HG03025 (cell line): ENCODE data around the gene DNAAF8.

Experiments
- ATAC-seq: cut with Tn5 transposase; IDR thresholded peaks from one replicate; pipeline ENCODE4 v1.9.1; 2021; ENCODE audit warnings: mild to moderate bottlenecking, moderate library complexity; ENCODE audit not compliant: unreplicated experiment, low FRiP score

The DNAAF8 gene

DNA sequence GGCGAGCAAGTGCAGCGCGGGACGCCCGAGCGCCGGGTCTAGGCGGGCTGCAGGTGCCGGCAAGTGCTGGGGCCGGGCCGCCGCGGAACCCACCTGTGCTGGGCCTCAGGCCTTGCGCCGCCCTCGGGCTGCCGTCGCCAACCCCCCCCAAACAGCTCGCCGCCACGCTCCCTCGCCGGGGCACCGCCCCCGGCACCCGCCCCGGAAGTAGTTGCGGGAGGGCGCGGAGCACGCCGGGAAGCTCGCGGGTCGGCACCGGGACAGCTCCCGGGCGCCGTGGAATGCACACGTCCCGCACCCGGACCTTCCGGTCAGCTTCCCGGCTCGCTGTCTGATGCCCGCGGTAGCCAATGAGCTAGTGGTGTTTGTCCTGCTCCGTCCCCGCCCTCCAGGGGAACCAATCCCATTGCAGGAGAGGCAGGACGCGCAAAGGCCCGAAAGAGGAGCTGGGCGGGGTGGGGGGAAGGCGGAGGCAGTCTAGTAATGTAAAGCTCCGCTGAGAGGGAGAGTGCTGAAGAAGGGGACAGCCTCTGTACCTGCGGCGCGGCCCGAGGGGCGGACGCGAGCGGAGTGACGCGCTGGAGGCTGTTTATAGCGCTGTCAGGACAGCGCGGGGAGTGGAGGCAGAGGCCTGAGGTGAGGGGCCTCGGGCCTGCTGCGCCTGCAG is at the start of gene DNAAF8, which contains the start of gene ANKS3:
Gene DNAAF8 (plus strand): TSS at position 475 of the 667 bp plus-strand sequence. CDS start 1,978 bp downstream, outside the sequence.
Gene ANKS3 (minus strand): TSS at position 209 of the 667 bp plus-strand sequence. CDS start 4,122 bp downstream, outside the sequence.
- peak; percentile 73 for ATAC-seq

- ATAC-seq = no peak
These were observed 49.6 kb upstream of the DNAAF8 start for GRCh38 chr16:4684763-4685162.

GRCh38 chr16:4685292-4685691 is 49.0 kb upstream of the DNAAF8 start:
- no peak for ATAC-seq

DNA sequence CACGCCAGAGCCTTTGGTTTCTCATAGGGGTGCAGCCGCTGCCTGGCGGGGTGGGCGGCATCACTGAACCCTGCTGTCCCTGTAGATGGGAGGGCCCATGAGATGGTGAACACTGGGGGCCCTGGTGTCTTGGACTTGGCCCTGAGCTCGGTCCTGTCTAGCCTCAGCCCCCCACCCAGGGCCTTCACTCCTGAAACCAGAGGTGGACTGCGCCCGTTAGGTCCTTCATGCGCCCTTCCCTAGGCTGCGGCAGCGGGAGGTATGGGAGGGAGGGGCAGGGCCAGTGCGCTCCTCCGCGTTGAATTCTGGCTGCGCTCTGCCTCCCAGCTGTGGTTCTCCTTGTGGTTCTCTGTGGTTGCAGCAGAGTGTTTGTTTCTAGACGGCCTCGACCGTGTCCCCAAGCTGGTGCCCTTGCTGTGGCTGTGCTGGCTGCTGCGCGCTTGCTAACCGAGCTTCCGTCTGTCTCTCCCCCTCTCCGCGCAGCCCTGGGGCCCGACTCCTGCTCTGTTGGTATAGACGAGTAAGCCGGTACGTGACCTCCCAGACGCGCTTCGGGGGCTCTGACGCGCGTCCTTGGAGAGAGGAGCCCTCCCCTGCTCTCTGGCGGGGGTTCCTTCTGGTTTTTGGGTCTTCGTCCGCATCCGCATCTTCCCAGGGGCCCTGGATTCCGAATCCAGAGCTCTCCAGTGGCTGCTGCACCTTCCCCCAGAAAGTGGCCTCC is 48.4 kb upstream of the DNAAF8 start:
- ATAC-seq = no peak

- no peak for ATAC-seq
These were observed 47.7 kb upstream of the DNAAF8 start for GRCh38 chr16:4686497-4687210.

GRCh38 chr16:4687416-4687815 is 46.9 kb upstream of the DNAAF8 start:
- ATAC-seq = no peak

DNA sequence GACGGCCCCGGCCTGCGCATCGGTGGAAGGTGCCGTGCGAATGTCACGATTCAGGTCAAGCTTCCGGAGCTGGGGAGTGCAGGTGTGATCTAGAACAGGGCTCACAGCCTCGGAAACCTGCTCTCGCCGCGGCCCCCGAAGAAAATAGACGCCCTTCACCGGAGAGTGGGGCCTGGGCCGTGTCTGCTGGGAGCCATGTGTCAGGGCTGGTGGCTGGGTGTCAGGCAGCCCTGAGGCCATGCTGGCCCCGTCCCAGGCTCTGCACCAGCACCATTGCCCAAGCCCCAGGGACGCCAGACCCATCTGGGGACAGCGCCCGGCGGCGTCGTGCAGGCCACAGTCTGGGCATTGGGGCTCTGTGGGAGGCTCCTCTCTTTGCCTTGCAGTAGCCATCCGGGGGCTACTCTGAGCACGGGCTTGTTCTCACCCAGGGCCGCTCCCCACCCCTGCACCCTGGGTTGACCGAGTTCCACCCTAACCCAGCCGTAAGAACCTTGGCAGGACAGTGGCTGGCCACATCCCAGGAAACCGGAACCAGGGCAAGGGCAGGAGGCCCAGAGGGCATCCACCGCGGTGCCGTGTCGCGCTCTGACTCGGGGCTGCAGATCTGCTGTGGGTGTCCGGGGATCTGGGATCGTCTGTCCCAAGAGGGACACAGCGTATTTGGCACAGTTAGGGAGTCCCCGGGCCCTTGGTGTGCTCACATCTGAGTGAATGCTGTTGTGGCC is 46.2 kb upstream of the DNAAF8 start:
- ATAC-seq = no peak

DNA sequence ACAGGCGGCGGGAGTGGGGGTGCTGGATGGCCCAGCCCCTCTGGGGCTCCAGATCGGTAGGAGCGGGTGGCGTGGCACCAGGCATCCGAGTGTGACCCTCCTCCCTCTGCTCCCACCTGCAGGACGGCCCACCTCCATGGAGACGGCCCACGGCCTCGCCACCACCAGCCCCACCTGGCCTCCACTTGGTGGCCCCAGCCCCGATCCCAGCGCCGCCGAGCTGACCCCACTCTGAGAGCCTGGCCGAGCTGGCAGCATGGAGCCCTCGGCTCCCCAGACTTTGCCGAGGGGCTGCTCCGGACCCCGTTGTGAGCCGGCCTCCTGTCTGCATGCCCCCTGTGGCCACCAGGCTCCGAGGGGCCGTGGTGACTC is 45.7 kb upstream of the DNAAF8 start:
- ATAC-seq = no peak

- no peak for ATAC-seq
These were observed 45.2 kb upstream of the DNAAF8 start for GRCh38 chr16:4689091-4689671.

GRCh38 chr16:4689864-4690704 is 44.3 kb upstream of the DNAAF8 start:
- no peak for ATAC-seq

- no peak for ATAC-seq
These were observed 43.2 kb upstream of the DNAAF8 start for GRCh38 chr16:4690946-4691665.

GRCh38 chr16:4691666-4692412 is 42.5 kb upstream of the DNAAF8 start:
- ATAC-seq = no peak

DNA sequence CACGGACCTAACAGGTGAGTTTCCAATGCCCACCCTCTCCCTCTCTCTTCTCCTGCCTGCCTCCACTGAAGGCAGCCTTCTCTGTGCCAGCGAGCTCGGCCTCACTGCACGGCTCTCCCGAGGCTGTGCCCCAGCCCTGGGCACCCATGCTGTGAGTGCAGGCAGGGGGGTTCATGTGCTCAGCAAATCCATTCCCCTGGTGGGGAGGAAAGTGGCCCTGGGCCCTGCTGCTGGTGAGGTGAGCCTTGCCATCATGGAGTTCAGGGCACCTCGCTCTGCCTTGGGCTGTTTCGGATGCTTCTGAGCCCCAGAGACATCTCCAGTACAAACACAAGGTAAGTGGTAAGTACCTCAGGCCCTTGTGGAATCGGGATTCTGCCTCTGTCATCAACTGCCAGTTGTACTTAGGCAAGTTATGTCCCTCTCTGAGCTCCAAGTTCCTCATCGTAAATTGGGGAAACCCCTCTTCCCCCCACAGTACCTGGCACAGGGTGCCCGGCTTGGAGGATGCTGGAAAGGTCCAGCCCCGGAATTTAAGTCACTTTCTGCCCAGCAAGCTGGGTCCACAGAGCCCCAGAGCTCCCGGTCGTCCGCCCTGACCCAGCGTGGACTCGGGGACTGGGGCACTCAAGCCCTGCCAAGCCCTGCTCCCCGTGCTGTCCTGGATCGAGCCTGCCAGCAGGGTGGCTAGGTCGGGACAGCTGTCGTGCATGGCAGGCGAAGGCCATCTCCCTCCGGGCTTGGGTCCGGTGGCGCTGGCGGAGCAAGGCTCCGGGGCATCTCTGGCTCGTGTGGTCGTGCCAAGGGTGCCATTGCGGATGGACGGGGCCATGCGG is 41.7 kb upstream of the DNAAF8 start:
- ATAC-seq = peak; percentile 8

DNA sequence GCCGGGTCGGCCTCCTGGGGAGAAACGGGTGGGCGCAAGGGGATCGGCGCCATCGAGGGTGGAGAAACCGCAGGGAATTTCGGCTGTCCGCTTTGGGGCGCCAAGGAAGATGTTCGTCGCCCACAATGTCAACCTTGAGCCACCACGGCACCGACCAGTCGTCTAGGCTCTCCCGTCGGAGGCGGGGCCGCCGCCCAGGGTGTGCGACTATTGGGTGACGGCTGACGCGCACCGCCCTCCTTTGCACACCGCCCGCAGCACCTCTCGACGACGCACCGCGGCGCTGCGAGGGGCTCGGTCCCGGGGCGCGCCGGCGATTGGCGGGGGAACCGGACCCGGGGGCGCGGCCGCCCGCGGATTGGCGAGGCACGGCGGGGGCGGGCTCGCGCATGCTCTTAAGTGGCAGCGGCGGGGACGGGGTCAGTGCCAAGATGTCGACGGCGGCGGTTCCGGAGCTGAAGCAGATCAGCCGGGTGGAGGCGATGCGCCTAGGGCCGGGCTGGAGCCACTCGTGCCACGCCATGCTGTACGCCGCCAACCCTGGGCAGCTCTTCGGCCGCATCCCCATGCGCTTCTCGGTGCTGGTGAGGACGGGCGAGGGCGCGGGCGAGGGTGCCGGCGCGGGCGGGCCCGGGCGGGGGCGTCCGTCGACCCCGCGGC is 40.9 kb upstream of the DNAAF8 start, which contains the start of gene NUDT16L1:
Gene NUDT16L1 (plus strand): TSS at position 267 of the 660 bp plus-strand sequence. CDS start 165 bp downstream, at position 432.
- peak; percentile 85 for ATAC-seq

DNA sequence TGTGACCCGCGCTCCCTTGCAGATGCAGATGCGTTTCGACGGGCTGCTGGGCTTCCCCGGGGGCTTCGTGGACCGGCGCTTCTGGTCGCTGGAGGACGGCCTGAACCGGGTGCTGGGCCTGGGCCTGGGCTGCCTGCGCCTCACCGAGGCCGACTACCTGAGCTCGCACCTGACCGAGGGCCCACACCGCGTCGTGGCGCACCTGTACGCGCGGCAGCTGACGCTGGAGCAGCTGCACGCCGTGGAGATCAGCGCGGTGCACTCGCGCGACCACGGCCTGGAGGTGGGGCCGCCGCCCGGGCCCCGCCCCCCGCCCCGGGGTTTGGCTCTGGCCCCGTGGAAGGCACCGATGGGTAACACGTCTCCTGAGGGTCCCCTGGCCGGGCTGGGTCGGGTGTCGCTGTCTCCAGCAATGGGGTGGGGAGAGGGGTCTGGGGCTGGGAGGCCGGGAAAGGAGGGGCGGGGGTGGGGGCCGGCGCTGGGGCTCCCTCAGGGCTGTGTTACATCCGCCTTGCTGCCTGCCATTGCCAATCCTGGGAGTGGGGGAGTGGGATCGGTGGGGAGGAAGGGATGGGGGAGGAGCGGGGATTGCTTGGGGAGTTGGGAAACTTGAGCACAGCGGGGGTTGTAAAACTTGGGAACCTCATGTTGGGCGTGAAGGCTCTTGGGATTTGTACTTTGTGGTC is 40.2 kb upstream of the DNAAF8 start:
- ATAC-seq = no peak
